Measurements from ENCODE around the gene AQP5.

DNA sequence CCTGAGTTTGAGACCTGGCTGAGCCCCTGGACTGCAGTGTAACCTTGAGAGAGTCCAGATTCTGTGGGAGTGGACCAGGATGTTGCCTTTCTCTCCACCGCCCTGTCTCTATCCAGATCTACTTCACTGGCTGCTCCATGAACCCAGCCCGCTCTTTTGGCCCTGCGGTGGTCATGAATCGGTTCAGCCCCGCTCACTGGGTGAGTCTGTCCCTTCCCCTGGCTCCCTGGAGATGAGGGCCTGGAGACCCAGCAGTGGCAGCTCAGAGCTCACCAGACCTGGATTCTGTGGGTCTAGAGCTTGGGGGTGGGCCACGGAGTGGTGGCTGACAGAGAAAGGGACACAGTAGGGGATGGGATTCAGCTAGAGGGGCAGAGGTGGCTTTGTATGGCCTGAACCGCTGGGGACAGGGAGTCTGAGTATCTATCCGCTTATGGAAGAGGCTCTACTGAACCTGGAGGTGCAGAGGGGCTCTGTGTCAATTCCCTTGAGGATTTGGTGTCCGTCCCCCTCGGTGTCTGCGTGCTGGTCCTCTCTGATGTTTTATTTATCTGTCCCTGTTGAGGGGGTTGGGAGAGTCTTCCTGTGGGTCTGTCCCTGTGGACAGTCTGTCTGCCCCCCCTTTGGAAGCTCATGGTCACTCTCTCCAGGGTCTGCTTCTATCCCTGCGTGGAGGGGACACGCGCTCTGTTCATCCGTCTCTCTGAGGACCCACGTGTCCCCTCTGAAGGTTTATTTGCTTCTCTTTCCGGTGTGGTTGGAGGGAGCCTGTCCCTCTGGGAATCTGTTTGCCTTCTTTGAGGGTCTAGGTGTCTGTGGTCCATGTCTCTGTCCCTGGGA is 2.5 kb downstream of the AQP5 start:
- no peak for TF ChIP-seq ZNF274 (IDR thresholded peaks at IDR 0.05; ENCODE audit: low read depth, low read length)
- TF ChIP-seq YY1 (IDR thresholded peaks at IDR 0.05; ENCODE audit: insufficient read depth, insufficient read length): no peak
- no peak for TF ChIP-seq SUZ12 (IDR thresholded peaks at IDR 0.05; ENCODE audit: extremely low read depth, insufficient read depth, insufficient read length)
